Measurements from ENCODE around the gene SHOC2.

DNA sequence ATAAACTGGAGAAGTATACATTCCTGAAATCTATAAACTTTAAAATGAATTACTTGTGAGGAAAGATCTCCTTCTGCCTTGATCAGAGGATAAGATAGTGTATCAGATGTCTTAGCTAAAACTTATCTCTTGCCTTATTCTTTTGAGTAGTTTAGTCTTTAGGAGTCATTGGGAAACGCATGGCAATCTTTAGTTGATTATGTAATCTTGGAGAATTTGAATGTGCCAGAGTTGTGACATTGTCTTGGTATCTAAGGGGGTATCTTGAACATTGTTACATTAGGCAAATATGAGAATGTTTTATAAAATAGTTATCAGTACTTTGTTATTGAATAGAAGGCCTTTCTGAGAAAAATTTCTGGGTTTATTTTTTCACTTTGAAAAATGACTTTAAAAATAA lies 95.8 kb downstream of the SHOC2 start:
- TF ChIP-seq MAFK (conservative IDR thresholded peaks at IDR 0.05 in 1 of 2, IDR thresholded peaks at IDR 0.05 in 1 of 2; ENCODE audit: low read length in 2 of 2) (no peak), ATF6 (CRISPR knock-in tag; conservative IDR thresholded peaks at IDR 0.05) (no peak), ZNF672 (CRISPR knock-in tag; IDR thresholded peaks at IDR 0.05) (no peak), SALL2 (CRISPR knock-in tag; IDR thresholded peaks at IDR 0.05) (no peak), ZNF251 (CRISPR knock-in tag; IDR thresholded peaks at IDR 0.05) (no peak), ZZZ3 (CRISPR knock-in tag; IDR thresholded peaks at IDR 0.05; ENCODE audit: borderline replicate concordance) (no peak), PAWR (CRISPR knock-in tag; IDR thresholded peaks at IDR 0.05; ENCODE audit: borderline replicate concordance) (no peak), CTCF (CRISPR knock-in tag; IDR thresholded peaks at IDR 0.05) (no peak), MBNL3 (CRISPR knock-in tag; conservative IDR thresholded peaks at IDR 0.05) (no peak)
- TF ChIP-seq, protein P1, sequence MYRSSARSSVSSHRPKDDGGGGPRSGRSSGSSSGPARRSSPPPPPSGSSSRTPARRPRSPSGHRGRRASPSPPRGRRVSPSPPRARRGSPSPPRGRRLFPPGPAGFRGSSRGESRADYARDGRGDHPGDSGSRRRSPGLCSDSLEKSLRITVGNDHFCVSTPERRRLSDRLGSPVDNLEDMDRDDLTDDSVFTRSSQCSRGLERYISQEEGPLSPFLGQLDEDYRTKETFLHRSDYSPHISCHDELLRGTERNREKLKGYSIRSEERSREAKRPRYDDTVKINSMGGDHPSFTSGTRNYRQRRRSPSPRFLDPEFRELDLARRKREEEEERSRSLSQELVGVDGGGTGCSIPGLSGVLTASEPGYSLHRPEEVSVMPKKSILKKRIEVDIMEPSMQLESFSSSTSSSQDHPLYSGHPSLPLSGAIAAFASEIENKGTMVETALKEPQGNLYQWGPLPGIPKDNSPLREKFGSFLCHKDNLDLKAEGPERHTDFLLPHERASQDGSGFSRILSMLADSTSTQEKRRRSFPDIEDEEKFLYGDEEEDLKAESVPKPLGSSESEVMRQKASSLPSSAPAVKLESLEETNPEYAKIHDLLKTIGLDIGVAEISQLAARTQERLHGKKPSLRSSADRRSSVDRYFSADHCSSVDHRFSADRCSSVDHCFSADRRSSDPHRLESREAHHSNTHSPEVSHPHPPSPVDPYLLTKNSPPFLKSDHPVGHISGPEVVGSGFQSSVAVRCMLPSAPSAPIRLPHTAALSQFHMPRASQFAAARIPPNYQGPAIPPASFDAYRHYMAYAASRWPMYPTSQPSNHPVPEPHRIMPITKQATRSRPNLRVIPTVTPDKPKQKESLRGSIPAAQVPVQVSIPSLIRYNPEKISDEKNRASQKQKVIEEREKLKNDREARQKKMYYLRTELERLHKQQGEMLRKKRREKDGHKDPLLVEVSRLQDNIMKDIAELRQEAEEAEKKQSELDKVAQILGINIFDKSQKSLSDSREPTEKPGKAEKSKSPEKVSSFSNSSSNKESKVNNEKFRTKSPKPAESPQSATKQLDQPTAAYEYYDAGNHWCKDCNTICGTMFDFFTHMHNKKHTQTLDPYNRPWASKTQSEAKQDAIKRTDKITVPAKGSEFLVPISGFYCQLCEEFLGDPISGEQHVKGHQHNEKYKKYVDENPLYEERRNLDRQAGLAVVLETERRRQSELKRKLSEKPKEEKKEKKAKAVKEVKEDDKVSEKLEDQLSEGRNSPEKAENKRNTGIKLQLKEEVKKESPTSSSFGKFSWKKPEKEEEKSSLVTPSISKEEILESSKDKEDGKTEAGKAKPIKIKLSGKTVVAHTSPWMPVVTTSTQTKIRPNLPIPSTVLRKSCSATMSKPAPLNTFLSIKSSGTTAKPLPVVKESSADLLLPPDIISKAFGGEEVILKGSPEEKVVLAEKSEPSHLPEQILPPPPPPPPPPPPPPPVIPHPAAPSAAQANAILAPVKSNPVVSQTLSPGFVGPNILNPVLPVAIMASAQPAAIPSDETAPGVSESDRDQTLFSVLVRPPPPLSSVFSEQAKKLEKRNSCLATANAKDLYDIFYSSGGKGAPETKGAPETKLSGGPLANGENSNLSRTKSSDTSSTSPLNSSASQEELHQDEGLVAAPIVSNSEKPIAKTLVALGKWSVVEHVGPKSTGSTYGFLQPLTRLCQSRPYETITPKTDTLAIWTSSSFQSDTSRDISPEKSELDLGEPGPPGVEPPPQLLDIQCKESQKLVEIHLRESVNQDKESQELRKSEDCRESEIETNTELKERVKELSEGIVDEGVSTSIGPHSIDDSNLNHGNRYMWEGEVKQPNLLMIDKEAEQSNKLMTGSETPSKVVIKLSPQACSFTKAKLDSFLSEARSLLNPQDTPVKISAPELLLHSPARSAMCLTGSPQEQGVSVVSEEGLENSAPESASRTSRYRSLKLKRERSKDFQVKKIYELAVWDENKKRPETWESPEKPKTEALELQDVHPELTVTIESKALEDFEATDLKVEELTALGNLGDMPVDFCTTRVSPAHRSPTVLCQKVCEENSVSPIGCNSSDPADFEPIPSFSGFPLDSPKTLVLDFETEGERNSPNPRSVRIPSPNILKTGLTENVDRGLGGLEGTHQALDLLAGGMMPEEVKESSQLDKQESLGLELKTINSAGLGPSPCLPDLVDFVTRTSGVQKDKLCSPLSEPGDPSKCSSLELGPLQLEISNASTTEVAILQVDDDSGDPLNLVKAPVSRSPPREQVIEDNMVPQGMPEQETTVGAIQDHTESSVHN (CRISPR knock-in tag; IDR thresholded peaks at IDR 0.05) = no peak
